Ovary (tissue), 9 donors: Measurements from ENCODE around the gene EDAR. TPM values are rescaled to one million over a fixed set of nuclear protein-coding genes. Genes with fewer than 3 reads are reported as not detected.

Source experiments
- DNase-seq, 5 donors: peaks; one replicate each; pipeline ENCODE4 v3.0.0-alpha.2; 2019 to 2020
- H3K27ac ChIP-seq, 2 donors: fragments of 200-600 bp; one replicate each; pipeline versions ENCODE4 v1.5.1 to v1.8.0; 2019 to 2022
- H3K27me3 ChIP-seq: fragments of 200-600 bp; one replicate; pipeline ENCODE4 v1.8.0; 2022
- H3K36me3 ChIP-seq: fragments of 200-600 bp; sonication (generic); one replicate; pipeline ENCODE4 v1.5.1; 2019
- H3K4me1 ChIP-seq: one replicate; pipeline ENCODE4 v1.8.1; 2013; ENCODE audit warnings: mild to moderate bottlenecking, moderate library complexity; ENCODE audit not compliant: insufficient read depth
- H3K4me3 ChIP-seq: fragments of 200-600 bp; sonication (generic); one replicate; pipeline ENCODE4 v1.5.1; 2017
- H3K9me3 ChIP-seq, 2 donors: fragments of 200-600 bp in 1 of 2; sonication (generic) in 1 of 2; one replicate each; pipeline versions ENCODE4 v1.5.1 to v1.8.1; 2013 to 2019; ENCODE audit warnings: mild to moderate bottlenecking in 1 of 2, moderate library complexity in 1 of 2
- EP300 ChIP-seq: sonication (generic); formaldehyde crosslinking; IDR thresholded peaks from one replicate; pipeline ENCODE4 v1.6.1; 2017; ENCODE audit warnings: antibody characterized with exemption
- POLR2A ChIP-seq: fragments of 450-650 bp; IDR thresholded peaks from one replicate; pipeline ENCODE4 v1.6.1; 2017; ENCODE audit warnings: antibody characterized with exemption, mild to moderate bottlenecking, moderate library complexity
- WGBS, 3 donors: extraction: QIAGEN DNeasy Blood & Tissue Kit in 1 of 3; methylation state at CpG; one replicate each; pipeline versions ENCODE4 v1.1.5 to v1.1.7; 2013 to 2017; 5-methylcytosine and 5-hydroxymethylcytosine counted together
- intact Hi-C, 4 donors: fragments of 100-400 bp; cut with DNase I; formaldehyde crosslinking; loops; one replicate each; pipeline versions ENCODE4 v1.11.0 to v1.15.1; 2022 to 2023
- polyA plus RNA-seq, 2 donors: library from polyadenylated mRNA; stranded (reverse); fragments of 200-250 nt in 1 of 2; fragments of 350-450 nt in 1 of 2; fragmentation: Illumina TruSeq in 1 of 2; extraction: RNeasy Lipid Tissue Mini Kit (QIAGEN cat#74804) in 1 of 2; gene quantifications; one replicate each; pipeline ENCODE4 v1.2.3, GENCODE V29; 2013 to 2014
- total RNA-seq, 7 donors: library from RNA; depleted of rRNA in 2 of 7; stranded (reverse); fragments of >200 nt in 2 of 7; fragmentation: NEBNext Ultra II Directional in 3 of 7; extraction: Animal tissue kit (Norgen Biotek cat#: 25700) in 3 of 7; gene quantifications; one replicate each; pipeline versions ENCODE4 v1.1.0 to v1.2.4, GENCODE V29; 2016 to 2023
- TF ChIP-seq, protein P1 (sequence below), 3 donors: fragments of 450-650 bp in 2 of 3; fragments of 200-600 bp in 1 of 3; IDR thresholded peaks; one replicate each; pipeline versions ENCODE4 v1.5.1 to v1.8.0; 2016 to 2022; ENCODE audit warnings: antibody characterized with exemption in 3 of 3, mild to moderate bottlenecking in 1 of 3
- donor health status: DM: no; HTN: no; CAD: no; lungs with moderate emphysema.
- donor health status: DM: no; HTN: no; CAD: no.
- donor health status: Bipolar disorder and iron deficiency.
- donor health status: DM: yes; HTN: yes; CAD: no.
- donor health status: DM: no; HTN: no; CAD: no.
- donor health status: DM: yes; HTN: yes; CAD: no.

The EDAR gene
- total and polyA plus RNA-seq, 9 donors = 0.11 to 0.13 (median 0.11) TPM; not detected in 6

DNA sequence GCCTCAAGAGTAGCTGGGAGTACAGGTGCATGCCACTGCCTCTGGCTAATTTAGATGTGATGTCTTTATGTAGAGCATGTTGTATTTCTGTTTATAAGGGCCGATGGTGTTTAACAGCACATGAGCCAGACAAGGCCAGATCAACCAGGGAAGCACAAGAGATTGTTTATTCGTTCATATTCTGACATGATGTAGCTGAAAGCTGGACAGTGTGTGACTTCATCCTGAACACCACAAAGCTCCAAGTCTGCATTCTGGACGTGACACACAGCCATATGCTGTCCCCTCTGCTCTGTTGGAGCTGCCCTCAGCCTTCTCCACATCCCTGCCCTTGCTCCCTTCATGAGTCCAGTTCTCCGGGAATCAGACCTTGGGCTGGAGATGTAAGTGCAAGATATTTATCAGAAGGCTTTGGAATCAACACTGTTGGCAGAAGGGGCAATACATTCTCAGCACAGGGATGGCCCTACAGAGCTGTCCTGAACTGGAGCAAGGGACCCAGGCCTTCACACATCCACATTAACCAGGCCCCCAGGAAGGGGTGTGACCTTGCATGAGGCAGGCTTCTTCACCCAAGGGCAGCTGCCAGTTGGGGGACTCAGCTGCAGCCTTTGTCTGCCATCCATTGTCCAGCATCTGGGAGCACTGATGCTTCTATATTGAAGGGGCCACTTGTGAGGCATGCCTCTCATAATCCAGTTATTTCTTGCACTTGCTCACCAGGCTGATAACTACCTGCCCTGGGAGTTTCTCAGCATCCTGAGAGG, 38.5 kb downstream of the EDAR start:
- H3K9me3 ChIP-seq = no peaks in the 10 kb centered on the region
- no peak for DNase-seq
- H3K36me3 ChIP-seq = no peaks in the 10 kb centered on the region
- no peak overlapping the region for H3K27ac ChIP-seq
- H3K4me1 ChIP-seq = no peaks in the 10 kb centered on the region
- TF ChIP-seq EP300 = no peak
- TF ChIP-seq POLR2A = no peak
- TF ChIP-seq, protein P1, sequence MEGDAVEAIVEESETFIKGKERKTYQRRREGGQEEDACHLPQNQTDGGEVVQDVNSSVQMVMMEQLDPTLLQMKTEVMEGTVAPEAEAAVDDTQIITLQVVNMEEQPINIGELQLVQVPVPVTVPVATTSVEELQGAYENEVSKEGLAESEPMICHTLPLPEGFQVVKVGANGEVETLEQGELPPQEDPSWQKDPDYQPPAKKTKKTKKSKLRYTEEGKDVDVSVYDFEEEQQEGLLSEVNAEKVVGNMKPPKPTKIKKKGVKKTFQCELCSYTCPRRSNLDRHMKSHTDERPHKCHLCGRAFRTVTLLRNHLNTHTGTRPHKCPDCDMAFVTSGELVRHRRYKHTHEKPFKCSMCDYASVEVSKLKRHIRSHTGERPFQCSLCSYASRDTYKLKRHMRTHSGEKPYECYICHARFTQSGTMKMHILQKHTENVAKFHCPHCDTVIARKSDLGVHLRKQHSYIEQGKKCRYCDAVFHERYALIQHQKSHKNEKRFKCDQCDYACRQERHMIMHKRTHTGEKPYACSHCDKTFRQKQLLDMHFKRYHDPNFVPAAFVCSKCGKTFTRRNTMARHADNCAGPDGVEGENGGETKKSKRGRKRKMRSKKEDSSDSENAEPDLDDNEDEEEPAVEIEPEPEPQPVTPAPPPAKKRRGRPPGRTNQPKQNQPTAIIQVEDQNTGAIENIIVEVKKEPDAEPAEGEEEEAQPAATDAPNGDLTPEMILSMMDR (IDR thresholded peaks at IDR 0.05) = no peak
- intact Hi-C loops = no loop called here
- 71 to 72% (median 71%) methylated on average over 4 of the region's 4 CpGs for WGBS, 3 donors
- no peak overlapping the region for H3K4me3 ChIP-seq
- no peaks in the 10 kb centered on the region for H3K27me3 ChIP-seq

DNA sequence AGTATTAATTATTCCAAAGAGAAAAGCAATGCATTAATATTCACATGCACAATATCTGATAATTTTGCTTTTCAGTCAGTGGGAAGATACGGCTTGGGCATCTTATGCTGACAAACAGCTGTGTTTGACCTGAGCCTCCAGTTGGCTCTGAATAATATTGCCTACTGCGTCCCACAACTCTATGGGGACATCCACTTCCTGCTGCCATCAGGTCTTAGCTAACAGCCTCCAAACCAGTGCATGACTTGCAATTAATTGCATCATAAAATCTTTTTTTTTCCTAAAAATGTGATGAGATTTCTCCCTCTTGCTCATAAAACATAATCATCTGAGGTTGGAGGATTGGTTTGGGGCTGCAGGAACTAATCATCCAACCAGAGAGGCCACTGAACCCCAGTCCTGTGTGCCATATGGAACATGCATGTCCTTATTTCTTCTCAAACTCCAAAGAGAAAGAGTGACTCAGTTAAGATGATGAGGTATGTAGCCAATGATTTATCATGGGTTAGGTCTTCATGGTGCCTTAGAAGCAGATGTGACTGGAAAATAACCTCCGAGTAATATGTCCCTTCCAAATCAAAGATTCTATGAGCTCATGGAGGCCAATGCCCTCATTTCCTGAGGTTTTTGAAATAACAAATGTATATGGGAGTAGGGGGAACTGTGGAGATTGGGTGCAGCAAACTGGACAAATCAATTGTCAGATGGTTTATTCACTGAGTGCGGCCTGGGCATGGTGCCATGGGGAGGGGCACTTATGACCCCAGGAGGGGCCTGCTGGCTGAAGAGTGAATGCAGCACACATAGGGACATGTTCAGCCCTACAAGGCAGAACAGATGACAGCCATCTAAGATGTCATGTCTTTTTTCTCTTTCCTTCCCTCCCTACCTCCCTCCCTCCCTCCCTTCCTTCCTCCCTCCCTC, 39.4 kb downstream of the EDAR start:
- TF ChIP-seq POLR2A (no peak), EP300 (no peak)
- TF ChIP-seq, protein P1 (IDR thresholded peaks at IDR 0.05) = no peak
- Histone ChIP-seq H3K4me1 (no peaks in the 10 kb centered on the region), H3K4me3 (no peak overlapping the region), H3K9me3 (no peaks in the 10 kb centered on the region), H3K27ac (no peak overlapping the region), H3K27me3 (no peaks in the 10 kb centered on the region), H3K36me3 (no peaks in the 10 kb centered on the region)
- intact Hi-C loops = no loop called here
- WGBS, 3 donors = 51 to 56% (median 55%) methylated on average over 4 of the region's 4 CpGs
- no peak for DNase-seq

DNA sequence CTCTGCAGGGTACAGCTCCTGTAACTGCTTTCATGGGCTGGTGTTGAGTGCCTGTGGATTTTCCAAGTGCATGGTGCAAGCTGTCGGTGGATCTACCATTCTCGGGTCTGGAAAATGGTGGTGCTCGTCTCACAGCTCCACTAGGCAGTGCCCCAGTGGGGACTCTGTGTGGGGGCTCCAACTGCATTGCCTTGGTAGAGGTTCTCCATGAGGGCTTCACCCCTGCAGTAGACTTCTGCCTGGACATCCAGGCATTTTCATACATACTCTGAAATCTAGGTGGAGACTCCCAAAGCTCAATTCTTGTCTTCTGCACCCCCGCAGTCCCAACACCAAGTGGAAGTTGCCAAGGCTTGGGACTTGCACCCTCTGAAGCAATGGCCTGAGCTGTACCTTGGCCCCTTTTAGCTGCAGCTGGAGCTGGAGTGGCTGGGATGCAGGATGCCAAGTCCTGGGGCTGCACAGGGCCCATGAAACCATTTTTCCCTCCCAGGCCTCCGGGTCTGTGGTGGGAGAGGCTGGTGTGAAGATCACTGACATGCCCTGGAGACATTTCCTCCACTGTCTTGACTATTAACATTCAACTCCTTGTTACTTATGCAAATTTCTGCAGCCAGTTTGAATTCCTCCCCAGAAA, 41.6 kb downstream of the EDAR start:
- no peak for DNase-seq
- Histone ChIP-seq H3K9me3 (no peaks in the 10 kb centered on the region), H3K4me1 (no peaks in the 10 kb centered on the region), H3K36me3 (no peaks in the 10 kb centered on the region), H3K4me3 (no peak overlapping the region), H3K27ac (no peak overlapping the region), H3K27me3 (no peaks in the 10 kb centered on the region)
- WGBS, 3 donors = 79 to 88% (median 85%) methylated on average over 5 of the region's 5 CpGs
- intact Hi-C loops = no loop called here
- TF ChIP-seq EP300 (no peak), POLR2A (no peak)
- TF ChIP-seq, protein P1 (IDR thresholded peaks at IDR 0.05) = no peak

DNA sequence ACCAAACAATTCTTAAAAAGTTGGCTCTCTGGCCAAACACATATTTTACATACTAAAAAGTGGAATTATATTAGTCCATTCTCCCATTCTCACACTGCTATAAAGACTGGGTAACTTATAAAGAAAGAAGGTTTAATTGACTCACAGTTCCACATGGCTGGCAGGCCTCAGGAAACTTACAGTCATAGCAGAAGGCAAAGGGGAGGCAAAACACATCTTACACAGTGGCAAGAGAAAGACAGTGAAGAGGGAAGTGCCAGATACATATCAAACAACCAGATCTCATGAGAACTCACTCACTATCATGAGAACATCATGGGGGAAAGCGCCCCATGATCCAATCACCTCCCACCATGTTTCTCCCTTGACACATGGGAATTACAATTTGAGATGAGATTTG, 42.6 kb downstream of the EDAR start:
- Histone ChIP-seq H3K9me3 (no peaks in the 10 kb centered on the region), H3K27ac (no peak overlapping the region), H3K4me1 (no peaks in the 10 kb centered on the region), H3K36me3 (no peaks in the 10 kb centered on the region), H3K27me3 (no peaks in the 10 kb centered on the region), H3K4me3 (no peak overlapping the region)
- no peak for DNase-seq
- no peak for TF ChIP-seq POLR2A
- 96 to 100% (median 100%) methylated on average over 1 of the region's 1 CpG for WGBS, 3 donors
- intact Hi-C loops = no loop called here
